NOMO-1 treated with DMSO at 0.1 percent for 48 hours (cell line): ENCODE measurements around the gene KRT72.
A peak's percentile ranks its signal among the peaks of the same experiment; 100 is the strongest.

Experiments used
- DNase-seq: peaks from one replicate; lab custom pipeline; 2025; ENCODE audit not compliant: unreplicated experiment; lab: John Stamatoyannopoulos, UW

KRT72 gene

GRCh38 chr12:52600941-52601481 is at the start of gene KRT72:
KRT72 (minus strand) TSS chr12:52601463; CDS start chr12:52601452, 11 bp downstream.
- DNase-seq = no peak

- no peak for DNase-seq
Observed at GRCh38 chr12:52650520-52651081, 49.3 kb upstream of the KRT72 start.

GRCh38 chr12:52649066-52649465 is 47.8 kb upstream of the KRT72 start:
- no peak for DNase-seq

GRCh38 chr12:52648012-52648550 is 46.8 kb upstream of the KRT72 start:
- no peak for DNase-seq

GRCh38 chr12:52647601-52648000 is 46.3 kb upstream of the KRT72 start:
- DNase-seq = no peak

- DNase-seq = no peak
Observed at GRCh38 chr12:52646613-52647012, 45.4 kb upstream of the KRT72 start.

GRCh38 chr12:52645982-52646381 is 44.7 kb upstream of the KRT72 start:
- DNase-seq = no peak

- no peak for DNase-seq
Observed at GRCh38 chr12:52645120-52645761, 44.0 kb upstream of the KRT72 start.

- DNase-seq = no peak
Observed at GRCh38 chr12:52644078-52644415, 42.8 kb upstream of the KRT72 start.

- no peak for DNase-seq
Observed at GRCh38 chr12:52643233-52644077, 42.2 kb upstream of the KRT72 start.

GRCh38 chr12:52641468-52641867 is 40.2 kb upstream of the KRT72 start:
- DNase-seq = no peak

GRCh38 chr12:52637299-52637698 is 36.0 kb upstream of the KRT72 start:
- DNase-seq = no peak

- no peak for DNase-seq
Observed at GRCh38 chr12:52636592-52637258, 35.5 kb upstream of the KRT72 start.

- no peak for DNase-seq
Observed at GRCh38 chr12:52636189-52636588, 34.9 kb upstream of the KRT72 start.

GRCh38 chr12:52634266-52635056 is 33.2 kb upstream of the KRT72 start:
- no peak for DNase-seq

GRCh38 chr12:52633383-52633782 is 32.1 kb upstream of the KRT72 start:
- peak; percentile 35 for DNase-seq

- no peak for DNase-seq
Observed at GRCh38 chr12:52632656-52633055, 31.4 kb upstream of the KRT72 start.

GRCh38 chr12:52631676-52632459 is 30.6 kb upstream of the KRT72 start:
- no peak for DNase-seq

GRCh38 chr12:52631264-52631663 is 30.0 kb upstream of the KRT72 start:
- no peak for DNase-seq
